IMR-90 (cell line): ENCODE measurements around the gene PIEZO2. TPM values are rescaled to one million over a fixed set of nuclear protein-coding genes. Genes with fewer than 3 reads are reported as not detected.

Experiments used
- ATAC-seq: fragments of 200-7000 bp; cut with Tn5 transposase; 2 replicates; pipeline ENCODE4 v1.9.1; 2020; ENCODE audit warnings: low read depth, mild to moderate bottlenecking, moderate library complexity
- BruUV-seq: library from RNA; stranded (reverse); fragments of 400-500 nt; replicated peaks from 2 replicates; lab custom pipeline; 2021; lab: Mats Ljungman, UMichigan
- CTCF ChIA-PET: fragments of 300-600 bp; formaldehyde crosslinking; extraction: SDS; loops from one replicate; lab custom pipeline; 2021; ENCODE audit warnings: antibody characterized with exemption; lab: Yijun Ruan, JAX
- POLR2A ChIA-PET: fragments of 300-600 bp; sonication (Branson Sonifier 250); formaldehyde crosslinking; loops from one replicate; lab custom pipeline; 2022; ENCODE audit warnings: antibody characterized with exemption; ENCODE audit not compliant: unreplicated experiment; lab: Charles Lee
- DNase-seq: peaks from one replicate; pipeline ENCODE4 v3.0.0; 2013
- H2AFZ ChIP-seq: replicated peaks from 2 replicates; pipeline ENCODE3; 2013; ENCODE audit warnings: low read length, mild to moderate bottlenecking; ENCODE audit not compliant: poor library complexity
- H2AK5ac ChIP-seq: 2 replicates; pipeline ENCODE4 v1.6.1; 2013; ENCODE audit warnings: low read depth, low read length, inconsistent platforms
- H2AK9ac ChIP-seq: replicated peaks from 2 replicates; pipeline ENCODE3; 2013; ENCODE audit warnings: mild to moderate bottlenecking, low read depth, low read length, moderate library complexity; ENCODE audit not compliant: poor library complexity
- H2BK120ac ChIP-seq: 2 replicates; pipeline ENCODE4 v1.6.1; 2013; ENCODE audit warnings: low read depth, low read length, inconsistent platforms
- H2BK15ac ChIP-seq: 3 replicates; pipeline ENCODE4 v1.6.1; 2013; ENCODE audit warnings: low read depth, low read length, inconsistent platforms
- H2BK20ac ChIP-seq: 2 replicates; pipeline ENCODE4 v1.6.1; 2013; ENCODE audit warnings: low read depth, mild to moderate bottlenecking, inconsistent platforms, low read length, moderate library complexity
- H2BK5ac ChIP-seq: 2 replicates; pipeline ENCODE4 v1.6.1; 2013; ENCODE audit warnings: mild to moderate bottlenecking, low read depth, low read length, inconsistent platforms; ENCODE audit not compliant: poor library complexity, severe bottlenecking
- H3K14ac ChIP-seq: replicated peaks from 2 replicates; pipeline ENCODE4 v1.6.1; 2013; ENCODE audit warnings: low read depth, low read length, inconsistent platforms
- H3K18ac ChIP-seq: 2 replicates; pipeline ENCODE4 v1.6.1; 2013; ENCODE audit warnings: low read depth, low read length, control low read depth
- H3K23ac ChIP-seq: 2 replicates; pipeline ENCODE4 v1.6.1; 2013; ENCODE audit warnings: low read depth, low read length, inconsistent platforms
- H3K27ac ChIP-seq: 2 replicates; pipeline ENCODE4 v1.5.1; 2013; ENCODE audit warnings: mild to moderate bottlenecking, control low read depth, low read length; ENCODE audit not compliant: insufficient read depth
- H3K27me3 ChIP-seq: 2 replicates; pipeline ENCODE4 v1.6.1; 2013; ENCODE audit warnings: low read length; ENCODE audit not compliant: control insufficient read depth, insufficient read depth
- H3K36me3 ChIP-seq: 2 replicates; pipeline ENCODE4 v1.6.1; 2013; ENCODE audit warnings: low read length, mixed read lengths; ENCODE audit not compliant: control insufficient read depth, insufficient read depth
- H3K4ac ChIP-seq: 2 replicates; pipeline ENCODE4 v1.6.1; 2013; ENCODE audit warnings: low read depth, low read length, inconsistent platforms
- H3K4me1 ChIP-seq: 2 replicates; pipeline ENCODE4 v1.6.1; 2013; ENCODE audit warnings: low read length, mixed read lengths; ENCODE audit not compliant: control insufficient read depth, insufficient read depth
- H3K4me2 ChIP-seq: 2 replicates; pipeline ENCODE4 v1.6.1; 2013; ENCODE audit warnings: low read depth, mild to moderate bottlenecking, control low read depth, low read length, moderate library complexity
- H3K4me3 ChIP-seq: 2 replicates; pipeline ENCODE4 v1.5.1; 2013; ENCODE audit warnings: low read depth, mild to moderate bottlenecking, control low read depth, low read length, moderate library complexity; ENCODE audit not compliant: insufficient read depth
- H3K56ac ChIP-seq: 2 replicates; pipeline ENCODE4 v1.6.1; 2013; ENCODE audit warnings: low read length, inconsistent platforms; ENCODE audit not compliant: insufficient read depth; ENCODE audit errors: extremely low read depth
- H3K79me1 ChIP-seq, 2 experiments: 2 replicates each; pipeline ENCODE4 v1.6.1; 2013; ENCODE audit warnings: low read length in 2 of 2, inconsistent platforms in 1 of 2, low read depth in 1 of 2
- H3K9ac ChIP-seq: 2 replicates; pipeline ENCODE4 v1.6.1; 2013; ENCODE audit warnings: low read depth, low read length, control low read depth
- H3K9me1 ChIP-seq: 2 replicates; pipeline ENCODE4 v1.6.1; 2013; ENCODE audit warnings: low read length, inconsistent platforms; ENCODE audit not compliant: insufficient read depth
- H3K9me3 ChIP-seq: 2 replicates; pipeline ENCODE4 v1.6.1; 2013; ENCODE audit warnings: low read length; ENCODE audit not compliant: control insufficient read depth, insufficient read depth
- H4K20me1 ChIP-seq: 2 replicates; pipeline ENCODE4 v1.6.1; 2013; ENCODE audit warnings: low read length, inconsistent platforms; ENCODE audit not compliant: insufficient read depth
- H4K5ac ChIP-seq: 2 replicates; pipeline ENCODE4 v1.6.1; 2013; ENCODE audit warnings: mild to moderate bottlenecking, low read depth, low read length, control low read depth
- H4K8ac ChIP-seq, 2 experiments: 2 replicates each; pipeline ENCODE4 v1.6.1; 2013; ENCODE audit warnings: low read depth in 2 of 2, low read length in 2 of 2, control low read depth in 1 of 2, inconsistent platforms in 1 of 2
- H4K91ac ChIP-seq: 2 replicates; pipeline ENCODE4 v1.6.1; 2013; ENCODE audit warnings: low read depth, low read length, inconsistent platforms; ENCODE audit not compliant: insufficient read depth
- CEBPB ChIP-seq: IDR thresholded peaks from 2 replicates; pipeline ENCODE4 v1.6.1; 2012; ENCODE audit warnings: low read depth, low read length, improper control_type of control experiment
- CTCF ChIP-seq: conservative IDR thresholded peaks from 2 replicates; pipeline ENCODE4 v1.5.1; 2012; ENCODE audit warnings: mild to moderate bottlenecking, low read depth, low read length, improper control_type of control experiment
- ELK1 ChIP-seq: fragments of 150-350 bp; IDR thresholded peaks from 2 replicates; pipeline ENCODE4 v1.6.1; 2016; ENCODE audit warnings: low read depth, mild to moderate bottlenecking, low read length, moderate library complexity, borderline replicate concordance
- MAFK ChIP-seq: IDR thresholded peaks from 2 replicates; pipeline ENCODE4 v1.6.1; 2012; ENCODE audit warnings: low read depth, low read length, improper control_type of control experiment
- MAZ ChIP-seq: IDR thresholded peaks from 2 replicates; pipeline ENCODE4 v1.6.1; 2012; ENCODE audit warnings: low read depth, mild to moderate bottlenecking, low read length, improper control_type of control experiment, moderate library complexity, borderline replicate concordance
- MXI1 ChIP-seq: IDR thresholded peaks from 2 replicates; pipeline ENCODE4 v1.6.1; 2012; ENCODE audit warnings: low read depth, mild to moderate bottlenecking, low read length, moderate library complexity, borderline replicate concordance
- NFE2L2 ChIP-seq: fragments of 150-350 bp; IDR thresholded peaks from 2 replicates; pipeline ENCODE4 v1.6.1; 2016; ENCODE audit warnings: low read depth, mild to moderate bottlenecking, low read length
- RAD21 ChIP-seq: IDR thresholded peaks from 2 replicates; pipeline ENCODE4 v1.6.1; 2012; ENCODE audit warnings: low read length, improper control_type of control experiment
- RCOR1 ChIP-seq: IDR thresholded peaks from 2 replicates; pipeline ENCODE4 v1.6.1; 2012; ENCODE audit warnings: mild to moderate bottlenecking, low read length, improper control_type of control experiment; ENCODE audit not compliant: insufficient replicate concordance
- RFX5 ChIP-seq: IDR thresholded peaks from 2 replicates; pipeline ENCODE4 v1.8.0; 2012; ENCODE audit warnings: low read depth, mild to moderate bottlenecking, low read length, moderate library complexity
- USF2 ChIP-seq: fragments of 150-350 bp; IDR thresholded peaks from 2 replicates; pipeline ENCODE4 v1.6.1; 2017; ENCODE audit warnings: mild to moderate bottlenecking, antibody characterized with exemption, low read length, low read depth
- dilution Hi-C: fragments of 300-500 bp; cut with HindIII; formaldehyde crosslinking; loops from one replicate; pipeline ENCODE4 v1.14.3; 2018; ENCODE audit warnings: low sequenced_read_pairs; ENCODE audit not compliant: unreplicated experiment
- in situ Hi-C: fragments of 300-500 bp; cut with MboI; formaldehyde crosslinking; loops from 3 replicates; pipeline ENCODE4 v1.14.3; 2019; ENCODE audit warnings: low sequenced_read_pairs, inconsistent platforms, mixed read lengths
- intact Hi-C: fragments of 100-400 bp; cut with micrococcal nuclease; formaldehyde crosslinking; loops from 2 replicates; pipeline ENCODE4 v1.10.0; 2022
- polyA plus RNA-seq, 3 experiments: library from polyadenylated mRNA; depleted of rRNA; stranded (reverse); fragments of >200 nt; gene quantifications; 2 replicates each; pipeline ENCODE4 v1.2.3, GENCODE V29; 2012; ENCODE audit warnings: low replicate concordance in 1 of 3
- total RNA-seq: library from RNA; depleted of rRNA; stranded (reverse); fragments of >200 nt; gene quantifications from 2 replicates; pipeline ENCODE4 v1.2.3, GENCODE V29; 2012

The PIEZO2 gene
- total and polyA plus RNA-seq, 2 of the 4 experiments (the other 2 are of a cell fraction) = 2.4 to 4.1 TPM

GRCh38 chr18:10757349-10757748, 392.0 kb downstream of the PIEZO2 start:
- H3K56ac ChIP-seq = no peak overlapping the region
- H2AFZ ChIP-seq = no peak overlapping the region
- POLR2A ChIA-PET = no interaction called here
- no peak overlapping the region for H3K4me3 ChIP-seq
- CTCF ChIA-PET = no interaction called here
- no peak overlapping the region for H2AK5ac ChIP-seq
- dilution Hi-C loops (no loop called here), intact Hi-C loops (no loop called here), in situ Hi-C loops (no loop called here)
- no peak overlapping the region for H4K5ac ChIP-seq
- H2AK9ac ChIP-seq = no peak overlapping the region
- no peak overlapping the region for H2BK5ac ChIP-seq
- no peak overlapping the region for H2BK15ac ChIP-seq
- no peak overlapping the region for H3K9ac ChIP-seq
- BruUV-seq = no TSS peak
- H3K4me2 ChIP-seq = no peak overlapping the region
- no peaks in the 10 kb centered on the region for H3K4me1 ChIP-seq
- peaks cover 31% of the 10 kb centered on the region for H3K36me3 ChIP-seq
- no peak overlapping the region for H4K8ac ChIP-seq
- ATAC-seq (no peak), DNase-seq (no peak)
- H3K9me3 ChIP-seq = no peaks in the 10 kb centered on the region
- no peak overlapping the region for H3K14ac ChIP-seq
- no peak overlapping the region for H3K4ac ChIP-seq
- no peak overlapping the region for H3K18ac ChIP-seq
- H3K27ac ChIP-seq = no peak overlapping the region
- no peaks in the 10 kb centered on the region for H3K27me3 ChIP-seq
- H3K9me1 ChIP-seq = peaks cover 3% of the 10 kb centered on the region; the same call in 1 of the 2 replicates
- no peaks in the 10 kb centered on the region for H3K79me1 ChIP-seq
- H4K91ac ChIP-seq = no peak overlapping the region
- no peak overlapping the region for H2BK20ac ChIP-seq
- no peaks in the 10 kb centered on the region for H4K20me1 ChIP-seq
- H2BK120ac ChIP-seq = no peak overlapping the region
- TF ChIP-seq NFE2L2 (no peak), ELK1 (no peak), MAFK (no peak), MXI1 (no peak), RCOR1 (no peak), RFX5 (no peak), CTCF (no peak), USF2 (no peak), CEBPB (no peak), MAZ (no peak), RAD21 (no peak)
- H3K23ac ChIP-seq = no peak overlapping the region
